K562 (cell line): ENCODE measurements around the gene ZNF749. TPM values are rescaled to one million over a fixed set of nuclear protein-coding genes. Genes with fewer than 3 reads are reported as not detected.
A peak's percentile ranks its signal among the peaks of the same experiment; 100 is the strongest.

Experiments
- CEBPB ChIP-seq: fragments of 450-650 bp; IDR thresholded peaks from 2 replicates; pipeline ENCODE4 v1.6.1; 2016; ENCODE audit warnings: missing genetic modification characterization, missing compliant biosample characterization
- CHD2 ChIP-seq: IDR thresholded peaks from 2 replicates; pipeline ENCODE4 v1.6.1; 2011; ENCODE audit warnings: low read depth, low read length
- CHD4 ChIP-seq: fragments of 200-600 bp; sonication (generic); IDR thresholded peaks from 3 replicates; pipeline ENCODE4 v1.6.1; 2012; ENCODE audit warnings: low read depth, mild to moderate bottlenecking, mixed read lengths, low read length, inconsistent platforms; ENCODE audit not compliant: insufficient read depth, insufficient replicate concordance, poor library complexity, severe bottlenecking
- EHMT2 ChIP-seq: fragments of 450-650 bp; IDR thresholded peaks from 2 replicates; pipeline ENCODE4 v1.6.1; 2018; ENCODE audit warnings: antibody characterized with exemption
- ETV5 ChIP-seq: sonication (generic); formaldehyde crosslinking; IDR thresholded peaks from 2 replicates; pipeline ENCODE4 v1.4.0; 2020; ENCODE audit warnings: low read depth, mild to moderate bottlenecking, missing genetic modification reagents
- FOSL1 ChIP-seq: fragments of 200-800 bp; sonication (Bioruptor generic); conservative IDR thresholded peaks from 2 replicates; pipeline ENCODE4 v1.6.1; 2016; ENCODE audit warnings: missing genetic modification characterization, missing compliant biosample characterization
- GABPA ChIP-seq: fragments of 200-800 bp; sonication (Bioruptor generic); conservative IDR thresholded peaks from 2 replicates; pipeline ENCODE4 v1.6.1; 2016; ENCODE audit warnings: low read depth, missing genetic modification characterization, missing compliant biosample characterization
- HNRNPH1 ChIP-seq: fragments of 200-400 bp; formaldehyde crosslinking; optimal IDR thresholded peaks from 2 replicates; pipeline ENCODE3; 2017; ENCODE audit warnings: low read depth, mild to moderate bottlenecking, low read length, moderate library complexity
- KDM2B ChIP-seq: fragments of 250-450 bp; sonication (Bioruptor Pico); IDR thresholded peaks from 2 replicates; pipeline ENCODE4 v1.8.0; 2021; ENCODE audit warnings: mild to moderate bottlenecking, moderate library complexity
- KLF6 ChIP-seq: fragments of 250-450 bp; sonication (Bioruptor Pico); IDR thresholded peaks from 2 replicates; pipeline ENCODE4 v1.4.0; 2020; ENCODE audit warnings: mild to moderate bottlenecking, moderate library complexity, borderline replicate concordance
- L3MBTL2 ChIP-seq: fragments of 450-650 bp; IDR thresholded peaks from 2 replicates; pipeline ENCODE4 v1.6.1; 2016; ENCODE audit warnings: mild to moderate bottlenecking, moderate library complexity
- LEF1 ChIP-seq: fragments of 450-650 bp; IDR thresholded peaks from 2 replicates; pipeline ENCODE4 v1.6.1; 2016; ENCODE audit warnings: mild to moderate bottlenecking
- NFRKB ChIP-seq: fragments of 450-650 bp; IDR thresholded peaks from 2 replicates; pipeline ENCODE4 v1.6.1; 2016; ENCODE audit warnings: low read depth
- NR2C2 ChIP-seq, 2 experiments: fragments of 200-800 bp in 1 of 2; sonication (Bioruptor generic) in 1 of 2; sonication (generic) in 1 of 2; formaldehyde crosslinking in 1 of 2; IDR thresholded peaks; 2 replicates each; pipeline versions ENCODE4 v1.6.1 to v1.8.0; 2016 to 2022; ENCODE audit warnings: mild to moderate bottlenecking in 1 of 2, missing compliant biosample characterization in 1 of 2, missing genetic modification characterization in 1 of 2, missing genetic modification reagents in 1 of 2
- RNF2 ChIP-seq: sonication (generic); IDR thresholded peaks from 2 replicates; pipeline ENCODE4 v1.6.1; 2016
- TBL1XR1 ChIP-seq, 2 experiments: IDR thresholded peaks; 2 replicates each; pipeline ENCODE4 v1.6.1; 2012; ENCODE audit warnings: improper control_type of control experiment in 2 of 2, low read length in 2 of 2, mild to moderate bottlenecking in 1 of 2
- TEAD2 ChIP-seq: fragments of 450-650 bp; IDR thresholded peaks from 2 replicates; pipeline ENCODE4 v1.6.1; 2016; ENCODE audit warnings: missing genetic modification characterization, control low read depth, missing compliant biosample characterization
- ZNF134 ChIP-seq: fragments of 250-450 bp; sonication (Bioruptor Pico); conservative IDR thresholded peaks from 2 replicates; pipeline ENCODE4 v1.4.0; 2020
- ZNF146 ChIP-seq: IDR thresholded peaks from one replicate; pipeline ENCODE4 v1.6.1; 2018; ENCODE audit warnings: missing compliant biosample characterization; ENCODE audit not compliant: unreplicated experiment
- ZNF232 ChIP-seq: sonication (generic); formaldehyde crosslinking; IDR thresholded peaks from 2 replicates; pipeline ENCODE4 v1.8.0; 2022; ENCODE audit warnings: mild to moderate bottlenecking, missing genetic modification reagents
- ZNF57 ChIP-seq: fragments of 450-650 bp; formaldehyde crosslinking; IDR thresholded peaks from 2 replicates; pipeline ENCODE4 v1.4.0; 2020; ENCODE audit warnings: mild to moderate bottlenecking, moderate library complexity
- polyA plus RNA-seq, 8 experiments: library from polyadenylated mRNA; depleted of rRNA in 4 of 8; stranded (reverse) in 5 of 8; unstranded in 3 of 8; fragments of >200 nt; fragmentation: Nextera tagmentation in 2 of 8; fragmentation: Illumina TruSeq in 1 of 8; extraction: Ambion mirVana in 2 of 8; extraction: Trizol in 1 of 8; gene quantifications; 2 replicates each; pipeline versions ENCODE4 v1.2.1 to v1.2.3, GENCODE V29; 2011 to 2014; ENCODE audit warnings: inconsistent platforms in 1 of 8, missing spikeins in 1 of 8
- total RNA-seq, 7 experiments: library from RNA; depleted of rRNA in 6 of 7; stranded (reverse); fragments of >200 nt in 6 of 7; fragmentation: Illumina TruSeq in 2 of 7; extraction: Trizol in 2 of 7; gene quantifications; 2 replicates each; pipeline versions ENCODE4 v1.2.1 to v1.2.3, GENCODE V29; 2011 to 2021; ENCODE audit warnings: low replicate concordance in 1 of 7
- TF ChIP-seq, protein P1 (sequence below), 3 experiments: IDR thresholded peaks in 2 of 3; conservative IDR thresholded peaks in 1 of 3; 2 replicates each; pipeline ENCODE4 v1.5.1; 2011 to 2012; ENCODE audit warnings: low read length in 3 of 3, mild to moderate bottlenecking in 3 of 3, control low read depth in 2 of 3, improper control_type of control experiment in 1 of 3, inconsistent platforms in 1 of 3, low read depth in 1 of 3, mixed read lengths in 1 of 3, moderate library complexity in 1 of 3; ENCODE audit not compliant: insufficient read depth in 2 of 3
- TF ChIP-seq, protein P2 (sequence below): sonication (generic); formaldehyde crosslinking; IDR thresholded peaks from 2 replicates; pipeline ENCODE4 v1.8.0; 2023; ENCODE audit warnings: mild to moderate bottlenecking, missing genetic modification reagents
- TF ChIP-seq, protein P3 (sequence below), 2 experiments: fragments of 450-650 bp; conservative IDR thresholded peaks; 2 replicates each; pipeline ENCODE4 v1.6.1; 2017; ENCODE audit warnings: mild to moderate bottlenecking in 2 of 2, moderate library complexity in 2 of 2

ZNF749 gene
- total and polyA plus RNA-seq, 9 of the 15 experiments (the other 6 are each of a cell fraction or from before 2014, with no cell fraction given) = 5.3 to 33.2 (median 15.0) TPM

DNA sequence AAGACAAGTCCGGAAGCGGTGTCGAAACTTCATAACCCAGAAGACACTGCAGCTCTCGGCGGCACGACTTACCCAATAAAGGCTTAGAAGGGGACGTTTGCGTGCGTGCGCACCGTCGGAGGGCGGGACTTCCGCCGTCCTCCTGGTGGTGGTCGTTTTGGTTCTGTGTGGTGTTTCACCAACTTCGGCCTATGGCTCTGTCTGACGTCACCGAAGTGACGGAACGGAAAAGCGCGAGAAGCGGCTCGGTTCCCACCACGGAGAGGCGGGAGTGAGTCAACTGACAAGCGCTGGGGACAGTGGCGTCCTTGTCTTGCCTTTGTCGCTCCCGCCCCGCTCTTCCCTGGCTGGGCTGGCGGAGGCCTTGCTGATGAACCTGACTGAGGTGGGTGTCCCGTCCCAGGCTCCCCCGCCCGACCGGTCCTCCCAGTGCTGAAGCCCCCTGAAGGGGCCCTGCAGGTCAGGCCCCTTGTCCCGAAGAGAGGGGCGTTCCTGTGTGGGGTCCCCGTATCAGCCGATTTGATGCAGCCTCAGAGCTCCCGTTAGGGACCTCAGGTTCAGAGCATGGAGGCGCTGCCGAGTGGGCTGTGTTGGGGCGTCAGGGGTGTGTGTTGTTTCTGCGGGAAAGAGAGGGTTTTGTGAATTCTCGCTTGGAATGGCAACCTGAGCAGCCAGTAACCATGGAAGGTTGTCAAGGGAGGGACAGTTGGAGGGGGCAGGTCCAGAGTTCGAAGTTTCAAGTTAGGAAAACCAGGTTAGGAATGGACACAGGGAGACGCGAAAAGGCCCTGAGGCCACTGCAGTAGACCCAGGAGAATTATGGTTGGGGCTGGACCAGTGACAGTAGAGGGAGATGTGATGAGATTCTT is 45.2 kb upstream of the ZNF749 start, which contains the start of gene ZNF548 (continued):
- TF ChIP-seq, protein P1, sequence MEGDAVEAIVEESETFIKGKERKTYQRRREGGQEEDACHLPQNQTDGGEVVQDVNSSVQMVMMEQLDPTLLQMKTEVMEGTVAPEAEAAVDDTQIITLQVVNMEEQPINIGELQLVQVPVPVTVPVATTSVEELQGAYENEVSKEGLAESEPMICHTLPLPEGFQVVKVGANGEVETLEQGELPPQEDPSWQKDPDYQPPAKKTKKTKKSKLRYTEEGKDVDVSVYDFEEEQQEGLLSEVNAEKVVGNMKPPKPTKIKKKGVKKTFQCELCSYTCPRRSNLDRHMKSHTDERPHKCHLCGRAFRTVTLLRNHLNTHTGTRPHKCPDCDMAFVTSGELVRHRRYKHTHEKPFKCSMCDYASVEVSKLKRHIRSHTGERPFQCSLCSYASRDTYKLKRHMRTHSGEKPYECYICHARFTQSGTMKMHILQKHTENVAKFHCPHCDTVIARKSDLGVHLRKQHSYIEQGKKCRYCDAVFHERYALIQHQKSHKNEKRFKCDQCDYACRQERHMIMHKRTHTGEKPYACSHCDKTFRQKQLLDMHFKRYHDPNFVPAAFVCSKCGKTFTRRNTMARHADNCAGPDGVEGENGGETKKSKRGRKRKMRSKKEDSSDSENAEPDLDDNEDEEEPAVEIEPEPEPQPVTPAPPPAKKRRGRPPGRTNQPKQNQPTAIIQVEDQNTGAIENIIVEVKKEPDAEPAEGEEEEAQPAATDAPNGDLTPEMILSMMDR (IDR thresholded peaks at IDR 0.05 in 2 of 3, conservative IDR thresholded peaks at IDR 0.05 in 1 of 3; ENCODE audit: insufficient read depth in 2 of 3, low read depth in 1 of 3, low read length in 3 of 3) = peak; percentile 32 to 47 (median 40); a peak in 4 of 6 replicates
- TF ChIP-seq EHMT2 = 0 out of 2 replicates have a peak, but pooled peaks have one; percentile 28
- TF ChIP-seq, protein P2, sequence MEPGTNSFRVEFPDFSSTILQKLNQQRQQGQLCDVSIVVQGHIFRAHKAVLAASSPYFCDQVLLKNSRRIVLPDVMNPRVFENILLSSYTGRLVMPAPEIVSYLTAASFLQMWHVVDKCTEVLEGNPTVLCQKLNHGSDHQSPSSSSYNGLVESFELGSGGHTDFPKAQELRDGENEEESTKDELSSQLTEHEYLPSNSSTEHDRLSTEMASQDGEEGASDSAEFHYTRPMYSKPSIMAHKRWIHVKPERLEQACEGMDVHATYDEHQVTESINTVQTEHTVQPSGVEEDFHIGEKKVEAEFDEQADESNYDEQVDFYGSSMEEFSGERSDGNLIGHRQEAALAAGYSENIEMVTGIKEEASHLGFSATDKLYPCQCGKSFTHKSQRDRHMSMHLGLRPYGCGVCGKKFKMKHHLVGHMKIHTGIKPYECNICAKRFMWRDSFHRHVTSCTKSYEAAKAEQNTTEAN (CRISPR knock-in tag) = peak; percentile 29; the same call in 1 of the 2 replicates
- TF ChIP-seq L3MBTL2 = peak; percentile 35; the same call in 1 of the 2 replicates
- peak; percentile 90 for TF ChIP-seq CHD2
- TF ChIP-seq TEAD2 (tag) = no peak
- TF ChIP-seq ZNF57 (CRISPR knock-in tag) = peak; percentile 92
- TF ChIP-seq HNRNPH1 = no peak
- no peak for TF ChIP-seq CHD4
- TF ChIP-seq KDM2B (CRISPR knock-in tag) = no peak
- 0 out of 2 replicates have a peak, but pooled peaks have one; percentile 74 for TF ChIP-seq ETV5
- 0 out of 2 replicates have a peak, but pooled peaks have one; percentile 35 for TF ChIP-seq NFRKB
- TF ChIP-seq, protein P3, sequence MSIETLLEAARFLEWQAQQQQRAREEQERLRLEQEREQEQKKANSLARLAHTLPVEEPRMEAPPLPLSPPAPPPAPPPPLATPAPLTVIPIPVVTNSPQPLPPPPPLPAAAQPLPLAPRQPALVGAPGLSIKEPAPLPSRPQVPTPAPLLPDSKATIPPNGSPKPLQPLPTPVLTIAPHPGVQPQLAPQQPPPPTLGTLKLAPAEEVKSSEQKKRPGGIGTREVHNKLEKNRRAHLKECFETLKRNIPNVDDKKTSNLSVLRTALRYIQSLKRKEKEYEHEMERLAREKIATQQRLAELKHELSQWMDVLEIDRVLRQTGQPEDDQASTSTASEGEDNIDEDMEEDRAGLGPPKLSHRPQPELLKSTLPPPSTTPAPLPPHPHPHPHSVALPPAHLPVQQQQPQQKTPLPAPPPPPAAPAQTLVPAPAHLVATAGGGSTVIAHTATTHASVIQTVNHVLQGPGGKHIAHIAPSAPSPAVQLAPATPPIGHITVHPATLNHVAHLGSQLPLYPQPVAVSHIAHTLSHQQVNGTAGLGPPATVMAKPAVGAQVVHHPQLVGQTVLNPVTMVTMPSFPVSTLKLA (conservative IDR thresholded peaks at IDR 0.05) = peak in 1 of 2 experiments; percentile 57; a peak in 1 of 4 replicates
- TF ChIP-seq FOSL1 (tag) = peak; percentile 67
- no peak for TF ChIP-seq ZNF146 (CRISPR knock-in tag)
- peak; percentile 87 for TF ChIP-seq CEBPB (tag)
- no peak for TF ChIP-seq NR2C2 (CRISPR knock-in tag; IDR thresholded peaks at IDR 0.05)
- peak; percentile 69 for TF ChIP-seq NR2C2 (tag; IDR thresholded peaks at IDR 0.05)
- no peak for TF ChIP-seq ZNF134 (CRISPR knock-in tag)
- no peak for TF ChIP-seq KLF6 (CRISPR knock-in tag)
- no peak for TF ChIP-seq LEF1
- TF ChIP-seq TBL1XR1 (IDR thresholded peaks at IDR 0.05; ENCODE audit: low read length in 2 of 2) = peak; percentile 45 to 96; a peak in 2 of 4 replicates
- peak; percentile 52; the same call in 1 of the 2 replicates for TF ChIP-seq RNF2
- TF ChIP-seq GABPA (tag) = peak; percentile 95
- 0 out of 2 replicates have a peak, but pooled peaks have one; percentile 30 for TF ChIP-seq ZNF232
